GM03348 (cell line): ENCODE results near the gene TEX50.
"Not testable (repeated sequence)": the region's sequence is repeated elsewhere in the genome, so short reads cannot be mapped to it uniquely, and the experiment has no call there.

Source experiments
- DNase-seq: peaks from one replicate; pipeline ENCODE4 v3.0.0; 2012; ENCODE audit warnings: low spot score

Gene TEX50

GRCh38 chr1:173663159-173663558 is 28.0 kb downstream of the TEX50 start:
- no peak for DNase-seq

GRCh38 chr1:173666646-173667045 is 31.5 kb downstream of the TEX50 start:
- DNase-seq, result no peak

- DNase-seq, result peak; percentile 24
These were observed 34.4 kb downstream of the TEX50 start, which contains the start of gene ANKRD45 for GRCh38 chr1:173669491-173669941. TSS of gene ANKRD45 (minus strand) at chr1:173669851. CDS start at chr1:173659418, 10,433 bp downstream.

- DNase-seq, result not testable (repeated sequence)
These were observed 39.4 kb downstream of the TEX50 start for GRCh38 chr1:173674496-173674895.

GRCh38 chr1:173680152-173680551 is 45.0 kb downstream of the TEX50 start:
- DNase-seq, result not testable (repeated sequence)

GRCh38 chr1:173682184-173682583 is 47.0 kb downstream of the TEX50 start:
- no peak for DNase-seq

- not testable (repeated sequence) for DNase-seq
These were observed 48.7 kb downstream of the TEX50 start for GRCh38 chr1:173683838-173684237.

GRCh38 chr1:173685121-173685520 is 50.0 kb downstream of the TEX50 start:
- not testable (repeated sequence) for DNase-seq
